ENCODE results near the gene UQCRFS1.

DNA sequence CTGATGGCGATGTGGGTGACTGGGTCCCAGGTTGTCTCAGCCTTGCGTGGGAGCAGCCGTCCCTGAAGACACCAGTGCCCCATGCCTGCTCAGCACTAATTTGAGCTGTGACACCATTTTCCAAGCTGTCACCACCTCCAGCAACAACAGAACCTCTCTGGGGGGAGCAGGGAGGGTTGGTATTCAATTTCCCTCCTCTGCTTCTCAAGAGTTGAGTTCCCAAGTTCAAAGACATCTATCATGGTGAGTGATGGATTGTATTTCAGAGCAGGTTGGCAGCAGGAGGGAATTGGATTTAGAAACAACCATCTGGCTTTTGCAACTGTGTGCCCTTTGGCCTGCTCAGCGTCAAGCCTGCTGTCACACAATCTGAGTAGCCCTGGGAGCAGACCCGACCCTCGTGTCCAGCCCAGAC, 46.9 kb upstream of the UQCRFS1 start:
- TF ChIP-seq, protein P1, sequence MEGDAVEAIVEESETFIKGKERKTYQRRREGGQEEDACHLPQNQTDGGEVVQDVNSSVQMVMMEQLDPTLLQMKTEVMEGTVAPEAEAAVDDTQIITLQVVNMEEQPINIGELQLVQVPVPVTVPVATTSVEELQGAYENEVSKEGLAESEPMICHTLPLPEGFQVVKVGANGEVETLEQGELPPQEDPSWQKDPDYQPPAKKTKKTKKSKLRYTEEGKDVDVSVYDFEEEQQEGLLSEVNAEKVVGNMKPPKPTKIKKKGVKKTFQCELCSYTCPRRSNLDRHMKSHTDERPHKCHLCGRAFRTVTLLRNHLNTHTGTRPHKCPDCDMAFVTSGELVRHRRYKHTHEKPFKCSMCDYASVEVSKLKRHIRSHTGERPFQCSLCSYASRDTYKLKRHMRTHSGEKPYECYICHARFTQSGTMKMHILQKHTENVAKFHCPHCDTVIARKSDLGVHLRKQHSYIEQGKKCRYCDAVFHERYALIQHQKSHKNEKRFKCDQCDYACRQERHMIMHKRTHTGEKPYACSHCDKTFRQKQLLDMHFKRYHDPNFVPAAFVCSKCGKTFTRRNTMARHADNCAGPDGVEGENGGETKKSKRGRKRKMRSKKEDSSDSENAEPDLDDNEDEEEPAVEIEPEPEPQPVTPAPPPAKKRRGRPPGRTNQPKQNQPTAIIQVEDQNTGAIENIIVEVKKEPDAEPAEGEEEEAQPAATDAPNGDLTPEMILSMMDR (IDR thresholded peaks at IDR 0.05; ENCODE audit: insufficient read depth, low read length): no peak
- no peak for TF ChIP-seq POLR2AphosphoS5 (IDR thresholded peaks at IDR 0.05; ENCODE audit: low read depth)

All from HL-60 (cell line).